C4-2B (cell line): ENCODE measurements around the gene ADGRG7.

ENCODE experiments used
- CTCF ChIP-seq: fragments of 450-650 bp; conservative IDR thresholded peaks from 2 replicates; pipeline ENCODE4 v1.5.1; 2017; ENCODE audit warnings: mild to moderate bottlenecking
- ZFX ChIP-seq: fragments of 450-650 bp; IDR thresholded peaks from 2 replicates; pipeline ENCODE4 v1.6.1; 2017

GRCh38 chr3:100621251-100621650 lies 11.8 kb downstream of the ADGRG7 start:
- TF ChIP-seq CTCF: no peak
- TF ChIP-seq ZFX: no peak
